GM12878 (cell line): ENCODE results near the gene XCR1. TPM values are rescaled to one million over a fixed set of nuclear protein-coding genes. Genes with fewer than 3 reads are reported as not detected.

Source experiments
- ATAC-seq: fragments of 200-7000 bp; cut with Tn5 transposase; 3 replicates; pipeline ENCODE4 v1.9.1; 2020; ENCODE audit warnings: mild to moderate bottlenecking, moderate library complexity
- BruUV-seq: library from RNA; stranded (reverse); fragments of 400-500 nt; replicated peaks from 2 replicates; lab custom pipeline; 2021; lab: Mats Ljungman, UMichigan
- CTCF ChIA-PET: fragments of 300-600 bp; sonication (Branson Sonifier 250); formaldehyde crosslinking; extraction: SDS; loops from one replicate; lab custom pipeline; 2021; ENCODE audit warnings: inconsistent platforms; lab: Yijun Ruan, JAX
- POLR2A ChIA-PET: fragments of 350-600 bp; formaldehyde crosslinking; extraction: SDS; loops from one replicate; lab custom pipeline; 2021; ENCODE audit warnings: inconsistent platforms; lab: Charles Lee
- RAD21 ChIA-PET: fragments of 300-600 bp; sonication (Branson Sonifier 250); formaldehyde crosslinking; loops from one replicate; lab custom pipeline; 2023; ENCODE audit warnings: antibody characterized with exemption; ENCODE audit not compliant: unreplicated experiment; lab: Charles Lee
- SMC1A ChIA-PET: fragments of 300-600 bp; sonication (Branson Sonifier 250); formaldehyde crosslinking; loops from one replicate; lab custom pipeline; 2023; ENCODE audit not compliant: unreplicated experiment, uncharacterized antibody; lab: Charles Lee
- DNase-seq: peaks from one replicate; pipeline ENCODE4 v3.0.0-alpha.2; 2011; ENCODE audit warnings: low read depth, low spot score
- FAIRE-seq: peaks from 3 replicates; lab custom pipeline; 2011; peaks lifted over from hg19 to GRCh38; lab: Jason Lieb, UNC
- H2AFZ ChIP-seq: 2 replicates; pipeline ENCODE4 v1.6.0; 2011; ENCODE audit warnings: low read depth, low read length, control low read depth; ENCODE audit not compliant: control insufficient read depth
- H3K27ac ChIP-seq: 2 replicates; pipeline ENCODE4 v1.5.1; 2011; ENCODE audit warnings: control low read depth; ENCODE audit not compliant: control insufficient read depth, insufficient read depth
- H3K27me3 ChIP-seq, 2 experiments: replicated peaks in 1 of 2; 2 replicates each; pipeline versions ENCODE4 v1.6.0 to v1.6.1; 2011; ENCODE audit warnings: low read length in 1 of 2; ENCODE audit not compliant: control insufficient read depth in 2 of 2, insufficient read depth in 2 of 2
- H3K36me3 ChIP-seq, 2 experiments: 2 replicates each; pipeline ENCODE4 v1.5.1; 2011; ENCODE audit warnings: low read length in 1 of 2; ENCODE audit not compliant: control insufficient read depth in 2 of 2, insufficient read depth in 2 of 2
- H3K4me1 ChIP-seq: 2 replicates; pipeline ENCODE4 v1.6.1; 2011; ENCODE audit warnings: mild to moderate bottlenecking, low read length, moderate library complexity, mixed read lengths; ENCODE audit not compliant: control insufficient read depth, insufficient read depth
- H3K4me2 ChIP-seq: 2 replicates; pipeline ENCODE4 v1.6.0; 2011; ENCODE audit warnings: control low read depth; ENCODE audit not compliant: control insufficient read depth, insufficient read depth
- H3K4me3 ChIP-seq: fragments of 200-600 bp; sonication (generic); 2 replicates; pipeline ENCODE4 v1.5.1; 2016
- H3K79me2 ChIP-seq: 2 replicates; pipeline ENCODE4 v1.6.0; 2011; ENCODE audit warnings: low read length; ENCODE audit not compliant: control insufficient read depth, insufficient read depth
- H3K9ac ChIP-seq: 2 replicates; pipeline ENCODE4 v1.8.0; 2011; ENCODE audit warnings: low read length, control low read depth, mixed read lengths; ENCODE audit not compliant: control insufficient read depth, insufficient read depth
- H3K9me3 ChIP-seq: replicated peaks from 3 replicates; pipeline ENCODE4 v1.5.1; 2011; ENCODE audit warnings: mild to moderate bottlenecking, low read length; ENCODE audit not compliant: control insufficient read depth, insufficient read depth
- H4K20me1 ChIP-seq: 2 replicates; pipeline ENCODE4 v1.6.0; 2011; ENCODE audit not compliant: control insufficient read depth, insufficient read depth
- BACH1 ChIP-seq: fragments of 450-650 bp; IDR thresholded peaks from 2 replicates; pipeline ENCODE4 v1.6.1; 2017; ENCODE audit warnings: mild to moderate bottlenecking, borderline replicate concordance
- BCL11A ChIP-seq: IDR thresholded peaks from 2 replicates; pipeline ENCODE4 v1.6.1; 2011; ENCODE audit warnings: low read depth, low read length
- CREB1 ChIP-seq: IDR thresholded peaks from 2 replicates; pipeline ENCODE4 v1.6.1; 2012; ENCODE audit warnings: low read depth, mild to moderate bottlenecking, inconsistent platforms
- HDAC6 ChIP-seq: fragments of 200-600 bp; sonication (generic); IDR thresholded peaks from one replicate; pipeline ENCODE4 v1.8.0; 2017; ENCODE audit warnings: antibody characterized with exemption; ENCODE audit not compliant: unreplicated experiment
- MAX ChIP-seq: IDR thresholded peaks from 2 replicates; pipeline ENCODE4 v1.6.1; 2012; ENCODE audit warnings: low read depth, low read length, improper control_type of control experiment
- MXI1 ChIP-seq: fragments of 150-350 bp; IDR thresholded peaks from 2 replicates; pipeline ENCODE4 v1.6.1; 2011; ENCODE audit warnings: low read depth, mild to moderate bottlenecking, inconsistent platforms, low read length, improper control_type of control experiment
- NFIC ChIP-seq: IDR thresholded peaks from 2 replicates; pipeline ENCODE4 v1.6.1; 2012; ENCODE audit warnings: low read depth, mild to moderate bottlenecking, inconsistent platforms, low read length, moderate library complexity
- NKRF ChIP-seq: fragments of 450-650 bp; conservative IDR thresholded peaks from 2 replicates; pipeline ENCODE4 v1.6.1; 2017; ENCODE audit warnings: mild to moderate bottlenecking, moderate library complexity
- PAX5 ChIP-seq: IDR thresholded peaks from 2 replicates; pipeline ENCODE4 v1.6.1; 2011; ENCODE audit warnings: low read depth, low read length, borderline replicate concordance
- RAD21 ChIP-seq: IDR thresholded peaks from 2 replicates; pipeline ENCODE4 v1.6.1; 2011; ENCODE audit warnings: mild to moderate bottlenecking, low read depth, low read length, moderate library complexity; ENCODE audit not compliant: insufficient read depth
- RFX5 ChIP-seq: IDR thresholded peaks from 2 replicates; pipeline ENCODE4 v1.6.1; 2011; ENCODE audit warnings: low read depth, low read length, improper control_type of control experiment
- RUNX3 ChIP-seq: IDR thresholded peaks from 2 replicates; pipeline ENCODE4 v1.6.1; 2012; ENCODE audit warnings: low read length, inconsistent platforms
- SPI1 ChIP-seq: IDR thresholded peaks from 2 replicates; pipeline ENCODE4 v1.6.1; 2011; ENCODE audit warnings: low read depth, mild to moderate bottlenecking, low read length, moderate library complexity, borderline replicate concordance; ENCODE audit not compliant: insufficient read depth
- SRF ChIP-seq, 2 experiments: IDR thresholded peaks; 2 replicates each; pipeline ENCODE4 v1.6.1; 2011; ENCODE audit warnings: low read depth in 2 of 2, low read length in 2 of 2, mild to moderate bottlenecking in 1 of 2, moderate library complexity in 1 of 2
- SUPT20H ChIP-seq: IDR thresholded peaks from 2 replicates; pipeline ENCODE4 v1.6.1; 2011; ENCODE audit warnings: low read depth, mild to moderate bottlenecking, low read length, moderate library complexity, borderline replicate concordance; ENCODE audit not compliant: control insufficient read depth
- YY1 ChIP-seq: IDR thresholded peaks from 2 replicates; pipeline ENCODE4 v1.6.1; 2011; ENCODE audit warnings: low read depth, mild to moderate bottlenecking, low read length
- ZNF217 ChIP-seq: fragments of 450-650 bp; IDR thresholded peaks from 2 replicates; pipeline ENCODE4 v1.6.1; 2017; ENCODE audit warnings: antibody characterized with exemption, mild to moderate bottlenecking
- WGBS: methylation state at CpG from one replicate; pipeline ENCODE4 v1.1.6; 2016; ENCODE audit warnings: low lambda C conversion rate; ENCODE audit not compliant: insufficient replicate concordance, insufficient coverage; ENCODE audit errors: missing lambda C conversion rate; 5-methylcytosine and 5-hydroxymethylcytosine counted together
- in situ Hi-C: fragments of 300-500 bp; cut with MboI; formaldehyde crosslinking; loops from 9 replicates; pipeline ENCODE4 v1.14.3; 2018; ENCODE audit warnings: mixed read lengths
- intact Hi-C: fragments of 100-400 bp; cut with micrococcal nuclease; formaldehyde crosslinking; loops from one replicate; pipeline ENCODE4 v1.14.2; 2022; ENCODE audit not compliant: unreplicated experiment
- polyA plus RNA-seq, 11 experiments: library from polyadenylated mRNA; depleted of rRNA in 4 of 11; unstranded in 6 of 11; stranded (reverse) in 5 of 11; fragments of >200 nt; fragmentation: Nextera tagmentation in 4 of 11; fragmentation: Illumina TruSeq in 1 of 11; extraction: Ambion mirVana in 4 of 11; extraction: Trizol in 1 of 11; gene quantifications; 1 replicate in 1 of 11; 2 replicates in 10 of 11; pipeline versions ENCODE4 v1.2.1 to v1.2.3, GENCODE V29; 2011 to 2016; ENCODE audit warnings: inconsistent platforms in 2 of 11, missing spikeins in 2 of 11, low read depth in 1 of 11
- total RNA-seq, 4 experiments: library from RNA; depleted of rRNA in 3 of 4; stranded (reverse); fragments of >200 nt in 3 of 4; fragmentation: Illumina TruSeq in 1 of 4; extraction: Trizol in 1 of 4; gene quantifications; 2 replicates each; pipeline versions ENCODE4 v1.2.1 to v1.2.3, GENCODE V29; 2013 to 2021

The XCR1 gene
- total and polyA plus RNA-seq, 10 of the 15 experiments (the other 5 are each of a cell fraction or from before 2014, with no cell fraction given), result 0.02 to 0.29 (median 0.13) TPM; not detected in 2

GRCh38 chr3:46001178-46001577, 26.1 kb downstream of the XCR1 start (continued):
- TF ChIP-seq NKRF (no peak), MXI1 (no peak)

GRCh38 chr3:45997942-45998341, 29.3 kb downstream of the XCR1 start:
- SMC1A ChIA-PET, result interaction anchor here (1.9 kb wide), 1 partner anchor 90 kb away, joined by 5 read pairs; no protein-coding TSS in a partner anchor
- in situ Hi-C loops (no loop called here), intact Hi-C loops (no loop called here)
- DNase-seq, result no peak
- no peak for TF ChIP-seq NFIC
- TF ChIP-seq RFX5, result no peak
- TF ChIP-seq SRF (IDR thresholded peaks at IDR 0.05; ENCODE audit: low read depth in 2 of 2, low read length in 2 of 2), result no peak
- TF ChIP-seq BACH1, result no peak
- no peak for TF ChIP-seq RUNX3
- no peak for TF ChIP-seq CREB1
- no peak for TF ChIP-seq HDAC6
- no peak for TF ChIP-seq SUPT20H
- no peak for TF ChIP-seq PAX5
- TF ChIP-seq SPI1, result no peak
- no peak for TF ChIP-seq RAD21
- TF ChIP-seq ZNF217, result no peak
- no peak for TF ChIP-seq BCL11A
- no peak for TF ChIP-seq YY1
- TF ChIP-seq MAX, result no peak
- 25% methylated on average over 2 of the region's 2 CpGs for WGBS
- H3K79me2 ChIP-seq, result peaks cover 16% of the 10 kb centered on the region
- no peak for ATAC-seq
- no peak overlapping the region for H2AFZ ChIP-seq
- H3K36me3 ChIP-seq, result no peaks in the 10 kb centered on the region
- H3K4me3 ChIP-seq, result no peak overlapping the region
- POLR2A ChIA-PET, result no interaction called here
- RAD21 ChIA-PET, result interaction anchor here (1.7 kb wide), 1 partner anchor 79 kb away, joined by 5 read pairs; no protein-coding TSS in a partner anchor
- H3K9ac ChIP-seq, result no peak overlapping the region
- H3K27me3 ChIP-seq, result no peaks in the 10 kb centered on the region
- no TSS peak for BruUV-seq
- H3K4me1 ChIP-seq, result peaks cover 18% of the 10 kb centered on the region
- H3K4me2 ChIP-seq, result no peak overlapping the region
- CTCF ChIA-PET, result interaction anchor here (1.1 to 2.6 kb wide), 4 partner anchors 27 to 80 kb away, joined by 3 to 15 read pairs (median 6); no protein-coding TSS in a partner anchor
- no peaks in the 10 kb centered on the region for H3K9me3 ChIP-seq
- no peak overlapping the region for H3K27ac ChIP-seq
- no peak for FAIRE-seq
- no peaks in the 10 kb centered on the region for H4K20me1 ChIP-seq
